Rectal smooth muscle tissue (tissue), 1 donor: Measurements from ENCODE around the gene LIFR.

Experiments
- H3K27ac ChIP-seq: one replicate; pipeline ENCODE4 v1.7.0; 2013; ENCODE audit warnings: low read depth, low read length, inconsistent platforms
- H3K27me3 ChIP-seq: one replicate; pipeline ENCODE4 v1.7.0; 2013; ENCODE audit warnings: low read length; ENCODE audit not compliant: control insufficient read depth, insufficient read depth
- H3K36me3 ChIP-seq: one replicate; pipeline ENCODE4 v1.7.0; 2013; ENCODE audit warnings: low read length; ENCODE audit not compliant: control insufficient read depth, insufficient read depth
- H3K4me1 ChIP-seq: one replicate; pipeline ENCODE4 v1.7.0; 2013; ENCODE audit warnings: low read length; ENCODE audit not compliant: control insufficient read depth, insufficient read depth
- H3K4me3 ChIP-seq: one replicate; pipeline ENCODE4 v1.7.0; 2013; ENCODE audit warnings: low read length
- H3K9ac ChIP-seq: one replicate; pipeline ENCODE4 v1.7.0; 2013; ENCODE audit warnings: low read length

LIFR gene

GRCh38 chr5:38541174-38541725, 15.2 kb downstream of the LIFR start:
- H3K27me3 ChIP-seq: no peaks in the 10 kb centered on the region
- H3K4me3 ChIP-seq: no peak overlapping the region
- H3K4me1 ChIP-seq: no peaks in the 10 kb centered on the region
- H3K27ac ChIP-seq: no peak overlapping the region
- H3K36me3 ChIP-seq: no peaks in the 10 kb centered on the region
- H3K9ac ChIP-seq: no peak overlapping the region

GRCh38 chr5:38540314-38540713, 16.1 kb downstream of the LIFR start:
- H3K4me3 ChIP-seq: no peak overlapping the region
- H3K9ac ChIP-seq: no peak overlapping the region
- H3K27ac ChIP-seq: no peak overlapping the region
- no peaks in the 10 kb centered on the region for H3K27me3 ChIP-seq
- no peaks in the 10 kb centered on the region for H3K4me1 ChIP-seq
- no peaks in the 10 kb centered on the region for H3K36me3 ChIP-seq

GRCh38 chr5:38538161-38538560, 18.3 kb downstream of the LIFR start:
- no peak overlapping the region for H3K27ac ChIP-seq
- H3K36me3 ChIP-seq: no peaks in the 10 kb centered on the region
- no peaks in the 10 kb centered on the region for H3K27me3 ChIP-seq
- H3K4me3 ChIP-seq: no peak overlapping the region
- H3K4me1 ChIP-seq: no peaks in the 10 kb centered on the region
- H3K9ac ChIP-seq: no peak overlapping the region

GRCh38 chr5:38537505-38537904, 18.9 kb downstream of the LIFR start:
- Histone ChIP-seq H3K9ac (no peak overlapping the region), H3K27me3 (no peaks in the 10 kb centered on the region), H3K36me3 (no peaks in the 10 kb centered on the region), H3K4me1 (no peaks in the 10 kb centered on the region), H3K4me3 (no peak overlapping the region), H3K27ac (no peak overlapping the region)

GRCh38 chr5:38536968-38537367, 19.5 kb downstream of the LIFR start:
- no peaks in the 10 kb centered on the region for H3K4me1 ChIP-seq
- H3K27me3 ChIP-seq: no peaks in the 10 kb centered on the region
- no peak overlapping the region for H3K4me3 ChIP-seq
- H3K9ac ChIP-seq: no peak overlapping the region
- no peaks in the 10 kb centered on the region for H3K36me3 ChIP-seq
- H3K27ac ChIP-seq: no peak overlapping the region

GRCh38 chr5:38535845-38536244, 20.6 kb downstream of the LIFR start:
- H3K4me1 ChIP-seq: no peaks in the 10 kb centered on the region
- H3K36me3 ChIP-seq: no peaks in the 10 kb centered on the region
- no peaks in the 10 kb centered on the region for H3K27me3 ChIP-seq
- H3K27ac ChIP-seq: no peak overlapping the region
- H3K4me3 ChIP-seq: no peak overlapping the region
- H3K9ac ChIP-seq: no peak overlapping the region

- no peaks in the 10 kb centered on the region for H3K27me3 ChIP-seq
- H3K4me3 ChIP-seq: no peak overlapping the region
- no peak overlapping the region for H3K9ac ChIP-seq
- no peak overlapping the region for H3K27ac ChIP-seq
- H3K36me3 ChIP-seq: no peaks in the 10 kb centered on the region
- H3K4me1 ChIP-seq: no peaks in the 10 kb centered on the region
Measured at GRCh38 chr5:38535248-38535750, 21.1 kb downstream of the LIFR start.

GRCh38 chr5:38534156-38534453, 22.3 kb downstream of the LIFR start:
- Histone ChIP-seq H3K4me1 (no peaks in the 10 kb centered on the region), H3K27me3 (no peaks in the 10 kb centered on the region), H3K4me3 (no peak overlapping the region), H3K36me3 (no peaks in the 10 kb centered on the region), H3K9ac (no peak overlapping the region), H3K27ac (no peak overlapping the region)

GRCh38 chr5:38533286-38534155, 22.9 kb downstream of the LIFR start:
- Histone ChIP-seq H3K27ac (no peak overlapping the region), H3K36me3 (no peaks in the 10 kb centered on the region), H3K4me1 (no peaks in the 10 kb centered on the region), H3K9ac (no peak overlapping the region), H3K27me3 (no peaks in the 10 kb centered on the region), H3K4me3 (no peak overlapping the region)

- Histone ChIP-seq H3K4me3 (no peak overlapping the region), H3K4me1 (no peaks in the 10 kb centered on the region), H3K27me3 (no peaks in the 10 kb centered on the region), H3K36me3 (no peaks in the 10 kb centered on the region), H3K9ac (no peak overlapping the region), H3K27ac (no peak overlapping the region)
Measured at GRCh38 chr5:38532165-38532669, 24.2 kb downstream of the LIFR start.

- H3K27me3 ChIP-seq: no peaks in the 10 kb centered on the region
- peaks cover 3% of the 10 kb centered on the region for H3K36me3 ChIP-seq
- no peak overlapping the region for H3K9ac ChIP-seq
- H3K4me1 ChIP-seq: no peaks in the 10 kb centered on the region
- H3K4me3 ChIP-seq: no peak overlapping the region
- no peak overlapping the region for H3K27ac ChIP-seq
Measured at GRCh38 chr5:38531518-38531917, 24.9 kb downstream of the LIFR start.

GRCh38 chr5:38529955-38530646, 26.3 kb downstream of the LIFR start:
- Histone ChIP-seq H3K9ac (no peak overlapping the region), H3K27ac (no peak overlapping the region), H3K27me3 (no peaks in the 10 kb centered on the region), H3K36me3 (peaks cover 3% of the 10 kb centered on the region), H3K4me1 (no peaks in the 10 kb centered on the region), H3K4me3 (no peak overlapping the region)
